AG10803 (cell line): ENCODE data around the gene HOXC13.

ENCODE experiments used
- DNase-seq: peaks from one replicate; pipeline ENCODE4 v3.0.0; 2010; ENCODE audit warnings: low read depth
- H3K4me3 ChIP-seq: 2 replicates; pipeline ENCODE4 v1.5.1; 2011; ENCODE audit warnings: mild to moderate bottlenecking, low read length, control low read depth
- TF ChIP-seq, protein P1 (sequence below): conservative IDR thresholded peaks from 2 replicates; pipeline ENCODE4 v1.5.1; 2011; ENCODE audit warnings: mild to moderate bottlenecking, low read length, control low read depth, inconsistent platforms

HOXC13 gene

DNA sequence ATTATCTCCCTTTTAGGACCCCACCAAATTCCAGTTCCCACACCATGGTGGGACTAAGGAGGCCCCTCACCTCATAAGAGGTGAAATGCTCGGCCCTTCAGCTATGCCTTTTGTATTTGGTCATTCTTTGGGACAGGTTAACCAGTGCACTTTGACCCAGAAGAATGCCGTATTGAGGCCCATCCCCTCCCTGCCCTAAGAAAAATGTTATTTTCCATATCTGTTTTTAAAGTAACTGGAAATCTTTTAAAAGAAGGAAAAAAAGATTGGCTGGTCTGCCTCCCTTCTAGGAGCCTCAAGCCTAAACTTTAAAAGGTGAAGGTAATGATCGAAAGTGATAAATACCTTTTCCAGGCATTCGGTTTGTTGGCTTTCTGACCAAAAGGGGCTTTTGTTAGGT is 5.7 kb upstream of the HOXC13 start:
- DNase-seq, result no peak
- H3K4me3 ChIP-seq, result no peak overlapping the region
- TF ChIP-seq, protein P1, sequence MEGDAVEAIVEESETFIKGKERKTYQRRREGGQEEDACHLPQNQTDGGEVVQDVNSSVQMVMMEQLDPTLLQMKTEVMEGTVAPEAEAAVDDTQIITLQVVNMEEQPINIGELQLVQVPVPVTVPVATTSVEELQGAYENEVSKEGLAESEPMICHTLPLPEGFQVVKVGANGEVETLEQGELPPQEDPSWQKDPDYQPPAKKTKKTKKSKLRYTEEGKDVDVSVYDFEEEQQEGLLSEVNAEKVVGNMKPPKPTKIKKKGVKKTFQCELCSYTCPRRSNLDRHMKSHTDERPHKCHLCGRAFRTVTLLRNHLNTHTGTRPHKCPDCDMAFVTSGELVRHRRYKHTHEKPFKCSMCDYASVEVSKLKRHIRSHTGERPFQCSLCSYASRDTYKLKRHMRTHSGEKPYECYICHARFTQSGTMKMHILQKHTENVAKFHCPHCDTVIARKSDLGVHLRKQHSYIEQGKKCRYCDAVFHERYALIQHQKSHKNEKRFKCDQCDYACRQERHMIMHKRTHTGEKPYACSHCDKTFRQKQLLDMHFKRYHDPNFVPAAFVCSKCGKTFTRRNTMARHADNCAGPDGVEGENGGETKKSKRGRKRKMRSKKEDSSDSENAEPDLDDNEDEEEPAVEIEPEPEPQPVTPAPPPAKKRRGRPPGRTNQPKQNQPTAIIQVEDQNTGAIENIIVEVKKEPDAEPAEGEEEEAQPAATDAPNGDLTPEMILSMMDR, result no peak

DNA sequence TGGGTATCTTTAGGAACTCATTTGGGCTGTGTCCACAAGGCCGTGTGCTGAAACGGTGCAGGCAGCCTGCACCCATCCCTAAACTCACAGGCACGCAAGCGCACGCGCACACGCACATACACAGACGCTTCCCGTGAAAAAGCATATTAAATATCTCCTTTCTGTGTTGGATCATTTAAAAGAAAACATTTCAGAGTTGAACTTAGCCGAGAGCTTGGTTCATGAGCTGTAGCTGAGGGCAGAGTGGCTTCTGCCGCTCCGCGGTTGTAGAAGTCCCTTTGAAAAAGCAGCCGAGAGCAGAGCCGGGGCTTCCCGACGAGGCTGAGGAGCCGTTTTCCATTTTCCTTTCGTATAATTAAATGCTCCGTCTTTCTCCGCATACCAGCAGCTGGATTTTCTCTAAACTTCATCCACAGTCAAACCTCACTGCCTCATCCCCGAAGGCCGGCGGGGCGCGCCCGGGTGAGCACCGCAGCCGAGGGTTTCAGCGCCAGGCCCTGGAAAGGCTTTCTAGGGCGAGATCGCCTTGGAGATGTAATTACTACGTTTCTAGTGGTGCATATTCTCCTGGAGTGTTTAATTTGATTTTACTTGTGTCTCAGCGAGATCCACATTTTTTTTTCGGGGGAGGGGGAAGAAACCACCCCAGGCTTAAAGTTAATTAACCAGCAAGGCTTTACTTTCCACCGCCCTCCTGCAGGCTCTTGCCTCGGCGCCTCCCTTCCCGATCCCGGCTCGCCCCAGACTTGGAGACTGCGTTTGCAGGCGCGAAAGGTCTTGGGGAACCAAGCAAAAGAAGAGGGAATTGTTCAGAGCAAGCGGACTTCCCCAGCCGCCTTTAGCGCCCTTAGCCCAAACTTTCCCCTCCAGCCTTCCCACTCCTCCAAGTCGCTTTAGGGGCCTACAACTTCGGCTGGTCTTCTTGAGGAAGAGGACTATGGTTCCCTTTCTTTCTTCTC is 3.0 kb upstream of the HOXC13 start:
- no peak for DNase-seq
- TF ChIP-seq, protein P1, result no peak
- H3K4me3 ChIP-seq, result no peak overlapping the region

DNA sequence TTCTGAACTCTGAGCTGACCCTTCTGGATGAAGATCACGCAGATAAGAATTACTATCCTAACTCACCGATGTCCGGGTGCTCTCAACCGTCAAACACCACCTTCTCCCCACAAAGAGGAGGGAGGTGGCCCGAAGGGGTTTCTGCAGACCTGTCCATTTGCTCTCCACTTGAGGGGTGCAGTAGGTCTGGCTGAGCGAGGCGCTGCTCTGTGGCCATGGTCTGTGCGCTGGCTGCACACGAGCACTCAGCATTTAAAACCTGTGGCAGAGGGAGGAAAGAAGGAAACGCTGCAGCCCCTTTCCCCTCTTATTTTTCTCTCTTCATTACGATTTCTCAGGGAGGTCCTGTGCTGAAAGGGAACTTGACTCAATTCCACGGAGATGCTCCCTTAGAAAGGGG is 1.5 kb upstream of the HOXC13 start:
- no peak for DNase-seq
- H3K4me3 ChIP-seq, result no peak overlapping the region
- TF ChIP-seq, protein P1, result no peak

DNA sequence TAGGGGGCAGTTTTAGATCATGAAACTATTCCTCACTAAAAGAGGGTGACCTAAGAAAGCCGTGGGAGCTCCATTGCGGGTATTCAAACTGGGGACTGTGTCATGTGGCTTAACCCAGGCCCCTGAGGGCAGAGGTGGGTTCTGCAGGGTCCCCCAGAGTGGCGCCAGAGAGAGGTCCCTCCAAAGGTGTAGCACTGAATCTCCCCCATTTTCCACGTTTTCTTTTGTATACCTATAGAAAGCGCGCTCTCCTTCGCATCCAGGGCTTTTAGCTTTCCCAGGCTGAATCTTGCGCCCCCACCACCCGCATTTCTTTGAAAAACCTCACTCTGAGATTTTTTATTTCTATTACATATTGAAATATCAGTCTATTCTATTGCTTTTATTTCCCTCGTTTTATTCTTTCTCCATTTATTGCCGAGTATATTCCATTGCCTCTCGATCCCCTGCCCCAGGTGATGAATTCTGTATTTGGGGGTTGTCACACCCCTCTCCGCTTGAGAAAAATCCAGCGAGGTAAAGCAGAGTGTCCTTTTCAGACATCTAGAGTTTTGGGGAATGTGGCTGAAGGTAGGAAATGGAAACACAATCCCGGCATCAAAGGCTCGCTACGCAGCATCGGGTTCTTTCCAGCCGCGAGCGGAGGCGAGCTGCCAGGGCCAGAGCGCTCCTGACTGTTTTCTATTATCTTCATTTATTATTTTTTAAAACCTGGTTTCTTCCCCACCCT is 870 bp upstream of the HOXC13 start:
- no peak for DNase-seq
- TF ChIP-seq, protein P1, result no peak
- no peak overlapping the region for H3K4me3 ChIP-seq

DNA sequence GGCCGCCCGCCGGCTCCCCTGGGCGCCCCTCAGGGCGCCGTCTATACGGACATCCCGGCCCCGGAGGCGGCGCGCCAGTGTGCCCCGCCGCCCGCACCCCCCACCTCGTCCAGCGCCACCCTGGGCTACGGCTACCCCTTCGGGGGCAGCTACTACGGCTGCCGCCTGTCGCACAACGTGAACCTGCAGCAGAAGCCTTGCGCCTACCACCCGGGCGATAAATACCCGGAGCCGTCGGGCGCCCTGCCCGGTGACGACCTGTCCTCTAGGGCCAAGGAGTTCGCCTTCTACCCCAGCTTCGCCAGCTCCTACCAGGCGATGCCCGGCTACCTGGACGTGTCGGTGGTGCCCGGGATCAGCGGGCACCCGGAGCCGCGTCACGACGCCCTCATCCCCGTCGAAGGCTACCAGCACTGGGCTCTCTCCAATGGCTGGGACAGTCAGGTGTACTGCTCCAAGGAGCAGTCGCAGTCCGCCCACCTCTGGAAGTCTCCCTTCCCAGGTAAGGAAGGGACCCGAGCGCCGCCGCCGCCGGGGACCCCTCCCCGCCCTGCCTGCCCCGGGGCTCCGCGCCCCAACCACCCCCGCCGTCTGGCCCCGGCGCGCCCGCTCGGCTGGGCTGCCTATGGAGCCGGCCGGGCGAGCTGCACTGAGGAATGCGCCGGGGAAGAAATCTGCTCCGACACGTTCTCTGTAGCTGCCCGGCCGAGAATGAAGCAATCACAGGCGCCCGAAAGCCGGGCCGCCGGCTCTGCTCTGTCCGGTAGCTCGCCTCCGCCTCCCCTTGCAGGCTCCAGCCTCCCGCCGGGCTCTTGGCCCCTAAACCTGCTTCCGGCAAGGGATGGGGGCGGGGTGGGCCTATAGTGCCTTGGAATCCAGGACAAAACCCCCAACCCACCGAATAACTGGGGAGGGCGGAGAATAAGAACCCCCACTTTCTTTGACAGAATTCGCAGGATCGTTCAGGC is 794 bp downstream of the HOXC13 start:
- DNase-seq, result peak; percentile 55
- no peak overlapping the region for H3K4me3 ChIP-seq
- TF ChIP-seq, protein P1, result no peak

DNA sequence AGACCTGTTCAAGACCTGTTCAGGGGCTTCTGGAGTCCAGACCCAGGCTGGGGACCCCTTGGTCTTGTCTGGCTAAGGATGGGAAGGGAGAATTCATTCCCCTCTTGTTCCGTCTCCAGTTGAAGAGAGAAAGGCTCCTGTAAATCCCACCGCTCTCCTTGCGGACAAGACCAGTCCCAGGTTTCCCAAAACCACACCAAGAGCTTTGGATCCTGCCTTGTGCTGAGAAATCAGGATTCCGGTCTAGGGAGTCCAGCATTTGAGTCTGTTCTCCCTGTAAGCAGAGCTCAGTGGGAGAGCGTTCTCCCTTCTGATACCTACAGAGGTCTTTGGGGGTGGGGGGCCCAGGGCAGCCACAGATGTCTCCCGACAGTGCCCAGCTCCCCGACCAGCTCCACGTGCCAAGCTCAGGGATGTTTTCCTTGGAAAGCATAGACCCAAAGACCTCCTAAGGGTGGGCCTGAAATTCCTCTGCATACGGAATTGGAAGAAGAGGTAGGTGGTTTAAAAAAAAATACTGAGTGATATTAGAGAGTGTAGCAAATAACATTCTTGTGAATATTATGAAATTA is 1.9 kb downstream of the HOXC13 start:
- no peak for DNase-seq
- TF ChIP-seq, protein P1, result no peak
- H3K4me3 ChIP-seq, result no peak overlapping the region
